Muscle of leg (tissue), 11 donors: ENCODE measurements around the gene ZBTB20. TPM values are rescaled to one million over a fixed set of nuclear protein-coding genes. Genes with fewer than 3 reads are reported as not detected.
"Not testable (repeated sequence)": the region's sequence is repeated elsewhere in the genome, so short reads cannot be mapped to it uniquely, and the experiment has no call there.

Experiments used
- DNase-seq: peaks from one replicate; pipeline ENCODE4 v3.0.0; 2013
- H3K27ac ChIP-seq: one replicate; pipeline ENCODE4 v1.5.1; 2013; ENCODE audit warnings: mild to moderate bottlenecking, low read length, control low read depth
- H3K27me3 ChIP-seq: one replicate; pipeline ENCODE4 v1.6.1; 2013; ENCODE audit warnings: low read length; ENCODE audit not compliant: control insufficient read depth, insufficient read depth
- H3K36me3 ChIP-seq: one replicate; pipeline ENCODE4 v1.6.1; 2013; ENCODE audit warnings: low read length; ENCODE audit not compliant: control insufficient read depth, insufficient read depth
- H3K4me1 ChIP-seq: one replicate; pipeline ENCODE4 v1.6.1; 2013; ENCODE audit warnings: low read length; ENCODE audit not compliant: control insufficient read depth, insufficient read depth
- H3K4me3 ChIP-seq: one replicate; pipeline ENCODE4 v1.5.1; 2013; ENCODE audit warnings: low read length, control low read depth
- H3K9me3 ChIP-seq: replicated peaks from 2 replicates; pipeline ENCODE4 v1.6.1; 2013; ENCODE audit warnings: low read depth, low read length; ENCODE audit not compliant: control insufficient read depth
- WGBS: methylation state at CpG from one replicate; pipeline ENCODE4 v1.1.5; 2013; ENCODE audit warnings: missing lambda C conversion rate; ENCODE audit not compliant: insufficient coverage; 5-methylcytosine and 5-hydroxymethylcytosine counted together
- polyA plus RNA-seq, 8 donors: library from polyadenylated mRNA; unstranded; fragments of 120-200 nt; gene quantifications; one replicate each; pipeline versions ENCODE4 v1.2.1 to v1.2.3, GENCODE V29; 2013; ENCODE audit warnings: inconsistent platforms in 1 of 8, low replicate concordance in 1 of 8; ENCODE audit not compliant: insufficient read length in 8 of 8, insufficient read depth in 1 of 8
- total RNA-seq: library from RNA; stranded (reverse); fragments of 120-200 nt; gene quantifications from one replicate; pipeline ENCODE4 v1.2.4, GENCODE V29; 2013

Gene ZBTB20
- total and polyA plus RNA-seq, 9 donors = 1.0 to 16.6 (median 2.8) TPM

- DNase-seq, H3K4me1 ChIP-seq, H3K36me3 ChIP-seq, H3K9me3 ChIP-seq, H3K27me3 ChIP-seq, H3K4me3 ChIP-seq, H3K27ac ChIP-seq: not testable (repeated sequence)
- 91% methylated on average over 24 of the region's 49 CpGs for WGBS
Observed at GRCh38 chr3:114812541-114813238, 334.4 kb downstream of the ZBTB20 start.

DNA sequence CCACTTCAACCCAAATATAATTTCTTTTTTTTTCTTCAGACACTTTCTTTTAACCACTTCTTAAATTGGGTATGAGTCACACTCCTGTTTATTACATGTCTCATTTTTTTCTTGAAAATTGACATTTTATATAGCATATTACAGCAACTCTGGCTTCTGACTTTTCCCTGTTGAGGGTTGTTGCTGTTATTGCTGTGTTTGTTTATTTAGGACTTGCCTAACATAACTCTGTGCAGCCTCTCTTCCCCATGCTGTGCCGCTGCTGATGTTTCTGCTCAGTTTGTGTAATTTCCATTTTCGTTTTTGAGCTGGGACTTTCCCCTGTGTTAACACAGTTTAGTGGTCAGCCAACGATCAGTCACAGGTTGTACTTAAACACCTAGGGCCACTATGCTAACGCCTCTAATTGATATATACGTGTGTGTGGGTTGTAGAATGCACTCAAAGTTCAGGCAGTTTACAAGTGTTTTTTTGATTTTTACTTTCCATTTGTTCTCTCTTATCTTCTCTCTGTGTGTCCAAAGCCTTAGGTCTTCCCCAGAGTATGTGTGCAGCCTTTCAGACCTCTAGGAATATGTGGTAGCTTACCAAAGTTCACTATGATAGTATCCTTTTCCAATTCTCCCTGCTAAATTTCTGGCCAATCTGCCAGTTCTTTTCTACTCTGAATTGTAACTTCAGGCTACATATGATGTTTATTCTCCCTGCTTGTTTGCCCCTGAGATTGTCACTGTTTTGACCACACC lies 337.2 kb downstream of the ZBTB20 start:
- no peaks in the 10 kb centered on the region for H3K36me3 ChIP-seq
- H3K27ac ChIP-seq = no peak overlapping the region
- no peaks in the 10 kb centered on the region for H3K4me1 ChIP-seq
- H3K9me3 ChIP-seq = no peaks in the 10 kb centered on the region
- no peak overlapping the region for H3K4me3 ChIP-seq
- no peak for DNase-seq
- no peaks in the 10 kb centered on the region for H3K27me3 ChIP-seq
- WGBS = no CpG with 5 or more reads among the region's 5 CpGs

DNA sequence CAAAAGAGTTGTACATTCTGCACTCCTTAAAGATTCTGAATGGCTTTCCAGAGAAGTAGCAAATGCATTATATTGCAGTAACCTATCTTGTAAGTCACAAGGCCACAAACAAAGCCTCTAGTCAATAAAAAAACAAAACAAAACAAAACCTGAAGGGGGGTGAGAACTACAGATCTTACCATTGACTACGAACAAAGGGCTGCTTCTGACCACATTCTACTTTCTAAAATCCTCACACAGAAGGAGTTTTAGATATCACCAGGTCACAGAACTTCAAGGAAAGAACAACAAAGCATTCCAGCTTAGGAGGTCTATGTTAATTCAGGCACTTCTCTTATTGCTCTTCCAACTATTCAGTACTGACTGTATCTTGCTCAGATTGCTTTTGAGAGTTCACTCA lies 343.0 kb downstream of the ZBTB20 start:
- no peaks in the 10 kb centered on the region for H3K36me3 ChIP-seq
- DNase-seq = no peak
- no peaks in the 10 kb centered on the region for H3K9me3 ChIP-seq
- no peak overlapping the region for H3K4me3 ChIP-seq
- H3K27ac ChIP-seq = no peak overlapping the region
- H3K27me3 ChIP-seq = no peaks in the 10 kb centered on the region
- no CpG with 5 or more reads among the region's 1 CpG for WGBS
- H3K4me1 ChIP-seq = no peaks in the 10 kb centered on the region

- Histone ChIP-seq H3K27ac (no peak overlapping the region), H3K27me3 (no peaks in the 10 kb centered on the region), H3K4me3 (no peak overlapping the region), H3K36me3 (no peaks in the 10 kb centered on the region), H3K9me3 (no peaks in the 10 kb centered on the region), H3K4me1 (no peaks in the 10 kb centered on the region)
- DNase-seq = no peak
- 83% methylated on average over 2 of the region's 5 CpGs for WGBS
Observed at GRCh38 chr3:114803042-114803695, 343.9 kb downstream of the ZBTB20 start.

- H3K27me3 ChIP-seq = no peaks in the 10 kb centered on the region
- no peaks in the 10 kb centered on the region for H3K4me1 ChIP-seq
- no peaks in the 10 kb centered on the region for H3K36me3 ChIP-seq
- no peak overlapping the region for H3K4me3 ChIP-seq
- no peaks in the 10 kb centered on the region for H3K9me3 ChIP-seq
- no peak overlapping the region for H3K27ac ChIP-seq
- DNase-seq = peak; percentile 11
- 54% methylated on average over 3 of the region's 5 CpGs for WGBS
Observed at GRCh38 chr3:114800272-114801031, 346.6 kb downstream of the ZBTB20 start.

DNA sequence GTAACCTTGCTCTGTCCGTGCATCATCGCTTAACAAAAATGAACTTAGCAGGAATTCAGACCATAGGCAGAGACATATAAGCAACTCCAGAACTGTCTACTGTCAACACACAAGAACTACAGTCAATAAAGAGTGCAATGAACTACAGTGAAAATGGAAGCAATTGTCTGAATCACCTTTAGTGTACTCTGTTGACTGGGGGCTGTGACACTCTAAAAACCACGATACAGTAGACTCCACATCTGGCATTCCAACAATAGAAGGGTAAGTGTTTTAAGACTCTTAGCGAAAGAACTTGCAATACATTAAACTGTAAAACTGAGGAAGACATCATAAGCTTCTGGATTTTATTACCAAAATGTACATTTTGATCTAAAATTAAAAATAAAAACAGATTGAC lies 347.3 kb downstream of the ZBTB20 start:
- Histone ChIP-seq H3K36me3 (no peaks in the 10 kb centered on the region), H3K9me3 (no peaks in the 10 kb centered on the region), H3K27me3 (no peaks in the 10 kb centered on the region), H3K4me3 (no peak overlapping the region), H3K27ac (no peak overlapping the region), H3K4me1 (no peaks in the 10 kb centered on the region)
- 92% methylated on average over 2 of the region's 4 CpGs for WGBS
- no peak for DNase-seq

DNA sequence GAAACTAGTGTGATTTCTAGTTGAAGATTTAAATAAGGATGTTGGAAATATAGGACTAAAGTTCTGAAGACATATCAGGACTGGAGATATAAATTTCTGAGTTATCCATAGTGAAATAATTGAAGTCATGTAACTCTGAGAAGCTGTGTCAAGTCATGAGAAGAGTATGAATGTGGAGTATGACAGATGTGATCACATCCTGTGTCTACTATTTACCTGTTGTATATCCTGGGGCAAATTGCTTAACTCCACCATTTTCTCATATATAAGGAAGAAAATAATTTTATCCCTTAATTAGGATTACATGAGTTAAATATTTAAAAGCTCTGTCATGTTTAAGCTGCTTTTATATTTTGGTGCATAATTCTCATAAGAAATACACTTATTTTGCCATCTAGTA lies 350.3 kb downstream of the ZBTB20 start:
- Histone ChIP-seq H3K9me3 (no peaks in the 10 kb centered on the region), H3K4me1 (no peaks in the 10 kb centered on the region), H3K4me3 (no peak overlapping the region), H3K36me3 (no peaks in the 10 kb centered on the region), H3K27ac (no peak overlapping the region), H3K27me3 (no peaks in the 10 kb centered on the region)
- no peak for DNase-seq

GRCh38 chr3:114794894-114795630 lies 352.0 kb downstream of the ZBTB20 start:
- no CpG with 5 or more reads among the region's 2 CpGs for WGBS
- no peak overlapping the region for H3K27ac ChIP-seq
- H3K9me3 ChIP-seq = no peaks in the 10 kb centered on the region
- H3K27me3 ChIP-seq = no peaks in the 10 kb centered on the region
- H3K4me3 ChIP-seq = no peak overlapping the region
- H3K36me3 ChIP-seq = no peaks in the 10 kb centered on the region
- H3K4me1 ChIP-seq = no peaks in the 10 kb centered on the region
- DNase-seq = no peak

DNA sequence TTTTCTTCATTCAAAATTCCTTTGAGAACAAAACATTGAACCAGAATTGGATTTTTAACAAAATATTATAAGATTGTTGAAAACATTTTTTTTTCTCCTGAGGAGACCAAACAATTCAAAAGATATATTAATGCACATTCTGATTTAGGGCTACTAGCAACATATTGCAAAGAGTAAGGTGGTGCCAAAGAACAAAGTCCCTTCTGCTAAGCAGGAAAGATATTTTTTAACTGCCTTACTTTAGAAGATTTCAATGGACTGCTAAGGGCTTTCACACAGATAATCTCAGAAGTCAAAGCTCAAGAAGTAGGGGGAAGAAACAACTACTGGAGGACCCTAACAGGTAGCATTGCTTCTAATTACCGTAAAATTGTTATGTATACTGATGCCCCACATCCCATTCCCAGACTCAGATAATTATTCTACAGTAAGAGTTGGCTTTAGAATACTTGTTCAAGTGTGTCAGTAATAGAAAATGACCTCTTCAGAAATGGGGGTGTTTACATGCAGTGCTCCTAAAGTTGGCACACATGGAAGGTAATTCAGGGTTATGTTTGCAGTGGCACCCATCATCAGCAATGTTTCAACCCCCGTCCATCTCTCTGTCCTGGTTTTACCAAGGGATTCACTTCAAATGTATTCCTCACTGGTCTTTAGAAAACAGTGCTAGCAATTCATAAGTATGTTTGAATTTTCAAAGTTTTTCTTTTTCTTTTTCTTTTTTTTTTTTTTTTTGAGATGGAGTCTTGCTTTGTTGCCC lies 354.7 kb downstream of the ZBTB20 start:
- no peaks in the 10 kb centered on the region for H3K9me3 ChIP-seq
- no peaks in the 10 kb centered on the region for H3K4me1 ChIP-seq
- no peaks in the 10 kb centered on the region for H3K36me3 ChIP-seq
- no peak for DNase-seq
- no peak overlapping the region for H3K27ac ChIP-seq
- H3K27me3 ChIP-seq = no peaks in the 10 kb centered on the region
- no CpG with 5 or more reads among the region's 2 CpGs for WGBS
- H3K4me3 ChIP-seq = no peak overlapping the region
